Measurements from ENCODE around the gene ESRRA. TPM values are rescaled to one million over a fixed set of nuclear protein-coding genes. Genes with fewer than 3 reads are reported as not detected.

ESRRA gene
- total RNA-seq, 6 experiments from 2014 or later = 28.5 to 82.6 (median 47.7) TPM

GRCh38 chr11:64318766-64319761 is 13.7 kb downstream of the ESRRA start:
- H3K4me1 ChIP-seq = peaks cover 0 to 15% (median 7%) of the 10 kb centered on the region in 4 donors
- intact Hi-C loops (cut with DNase I) = no loop called here
- TF ChIP-seq CTCF (IDR thresholded peaks at IDR 0.05) (no peak), POLR2A (IDR thresholded peaks at IDR 0.05) (no peak)
- peak overlapping the region in 2 of 3 donors; percentile 97 to 99 for H3K27ac ChIP-seq
- peaks cover 0 to 16% (median 8%) of the 10 kb centered on the region in 4 donors for H3K36me3 ChIP-seq
- ATAC-seq = no peak
- no peaks in the 10 kb centered on the region for H3K9me3 ChIP-seq
- H3K27me3 ChIP-seq = no peaks in the 10 kb centered on the region
- peak in 1 of 3 donors; percentile 59 for DNase-seq
- peak overlapping the region; percentile 86 to 94 (median 93) for H3K4me3 ChIP-seq
- 16% methylated on average over 18 of the region's 19 CpGs for WGBS (ENCODE audit: insufficient coverage, low coverage, low lambda C conversion rate, missing lambda C conversion rate)

DNA sequence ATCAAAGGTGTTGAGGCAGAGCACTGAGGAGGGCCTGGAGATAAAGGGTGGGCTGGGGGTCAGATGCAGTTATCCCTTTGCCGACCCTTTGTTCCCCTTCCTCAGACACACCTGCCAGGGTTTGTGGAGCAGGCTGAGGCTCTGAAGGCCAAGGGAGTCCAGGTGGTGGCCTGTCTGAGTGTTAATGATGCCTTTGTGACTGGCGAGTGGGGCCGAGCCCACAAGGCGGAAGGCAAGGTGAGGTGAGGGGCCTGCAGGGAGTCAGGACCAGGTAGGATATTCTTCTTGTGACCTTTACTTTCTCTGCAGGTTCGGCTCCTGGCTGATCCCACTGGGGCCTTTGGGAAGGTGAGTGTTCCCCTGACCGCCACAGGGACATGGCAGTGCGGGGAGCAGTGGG is 15.2 kb downstream of the ESRRA start:
- WGBS (ENCODE audit: insufficient coverage, low coverage, low lambda C conversion rate, missing lambda C conversion rate) = 93% methylated on average over 6 of the region's 7 CpGs
- no peak overlapping the region for H3K27ac ChIP-seq

GRCh38 chr11:64321026-64321425 is 15.7 kb downstream of the ESRRA start:
- intact Hi-C loops (cut with DNase I) = no loop called here
- no peak overlapping the region for H3K4me3 ChIP-seq
- no peak overlapping the region for H3K27ac ChIP-seq
- ATAC-seq = no peak
- H3K27me3 ChIP-seq = no peaks in the 10 kb centered on the region
- DNase-seq = no peak
- TF ChIP-seq CTCF (IDR thresholded peaks at IDR 0.05) (no peak), POLR2A (IDR thresholded peaks at IDR 0.05) (no peak)
- H3K4me1 ChIP-seq = peaks cover 0 to 13% (median 7%) of the 10 kb centered on the region in 4 donors
- H3K36me3 ChIP-seq = no peaks in the 10 kb centered on the region
- no peaks in the 10 kb centered on the region for H3K9me3 ChIP-seq
- WGBS (ENCODE audit: insufficient coverage, low coverage, low lambda C conversion rate, missing lambda C conversion rate) = 91% methylated on average over 5 of the region's 5 CpGs

More for the DNA sequence above, 15.2 kb downstream of the ESRRA start:
- intact Hi-C loops (cut with DNase I) = no loop called here
- TF ChIP-seq POLR2A (IDR thresholded peaks at IDR 0.05) (no peak), CTCF (IDR thresholded peaks at IDR 0.05) (no peak)
- Histone ChIP-seq H3K9me3 (no peaks in the 10 kb centered on the region), H3K4me3 (no peak overlapping the region), H3K4me1 (peaks cover 0 to 15% (median 7%) of the 10 kb centered on the region in 4 donors), H3K27me3 (no peaks in the 10 kb centered on the region), H3K36me3 (peaks cover 0 to 1% (median under 1%) of the 10 kb centered on the region in 4 donors)
- ATAC-seq (no peak), DNase-seq (no peak)

DNA sequence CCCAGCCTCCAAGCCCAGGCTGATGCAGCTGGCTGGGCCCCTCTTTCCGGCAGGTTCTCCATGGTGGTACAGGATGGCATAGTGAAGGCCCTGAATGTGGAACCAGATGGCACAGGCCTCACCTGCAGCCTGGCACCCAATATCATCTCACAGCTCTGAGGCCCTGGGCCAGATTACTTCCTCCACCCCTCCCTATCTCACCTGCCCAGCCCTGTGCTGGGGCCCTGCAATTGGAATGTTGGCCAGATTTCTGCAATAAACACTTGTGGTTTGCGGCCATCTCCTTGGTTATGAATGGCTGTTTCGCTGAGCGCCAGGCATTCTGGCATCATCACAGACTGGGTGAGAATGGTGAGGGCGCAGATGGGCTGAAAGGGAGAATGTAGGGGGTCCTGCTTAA is 16.2 kb downstream of the ESRRA start:
- DNase-seq (no peak), ATAC-seq (no peak)
- H3K36me3 ChIP-seq = no peaks in the 10 kb centered on the region
- no peak overlapping the region for H3K27ac ChIP-seq
- intact Hi-C loops (cut with DNase I) = no loop called here
- WGBS (ENCODE audit: insufficient coverage, low coverage, low lambda C conversion rate, missing lambda C conversion rate) = 89% methylated on average over 4 of the region's 5 CpGs
- H3K4me1 ChIP-seq = peaks cover 0 to 8% (median 4%) of the 10 kb centered on the region in 4 donors
- no peaks in the 10 kb centered on the region for H3K9me3 ChIP-seq
- TF ChIP-seq CTCF (IDR thresholded peaks at IDR 0.05) (no peak), POLR2A (IDR thresholded peaks at IDR 0.05) (no peak)
- no peaks in the 10 kb centered on the region for H3K27me3 ChIP-seq
- no peak overlapping the region for H3K4me3 ChIP-seq
